Ascending aorta (tissue), 2 donors: Measurements from ENCODE around the gene PRR20G. TPM values are rescaled to one million over a fixed set of nuclear protein-coding genes. Genes with fewer than 3 reads are reported as not detected.

Experiments used
- DNase-seq, 2 donors: peaks; one replicate each; pipeline ENCODE4 v3.0.0-alpha.2; 2019; ENCODE audit warnings: low spot score in 2 of 2
- H3K27ac ChIP-seq, 2 donors: fragments of 200-600 bp; sonication (generic); one replicate each; pipeline ENCODE4 v1.5.1; 2016 to 2017; ENCODE audit warnings: mild to moderate bottlenecking in 1 of 2
- H3K27me3 ChIP-seq: fragments of 200-600 bp; sonication (generic); one replicate; pipeline ENCODE4 v1.5.1; 2017
- H3K36me3 ChIP-seq, 2 donors: fragments of 200-600 bp; sonication (generic); one replicate each; pipeline ENCODE4 v1.5.1; 2016
- H3K4me1 ChIP-seq, 2 donors: fragments of 200-600 bp; sonication (generic); one replicate each; pipeline ENCODE4 v1.5.1; 2016 to 2017; ENCODE audit warnings: mild to moderate bottlenecking in 1 of 2
- H3K4me3 ChIP-seq, 2 donors: fragments of 200-600 bp; sonication (generic); one replicate each; pipeline ENCODE4 v1.5.1; 2016 to 2017; ENCODE audit warnings: mild to moderate bottlenecking in 1 of 2
- H3K9me3 ChIP-seq, 2 donors: fragments of 200-600 bp; sonication (generic); one replicate each; pipeline ENCODE4 v1.5.1; 2016
- intact Hi-C: fragments of 100-400 bp; cut with DNase I; formaldehyde crosslinking; loops from one replicate; pipeline ENCODE4 v1.15.1; 2023
- total RNA-seq: library from RNA; depleted of rRNA; stranded (reverse); fragments of >200 nt; gene quantifications from one replicate; pipeline ENCODE4 v1.1.0, GENCODE V29; 2016
- TF ChIP-seq, protein P1 (sequence below), 3 experiments: fragments of 200-600 bp in 2 of 3; fragments of 450-650 bp in 1 of 3; sonication (generic) in 2 of 3; IDR thresholded peaks; one replicate each; pipeline ENCODE4 v1.5.1; 2016 to 2019; ENCODE audit warnings: antibody characterized with exemption in 3 of 3, mild to moderate bottlenecking in 1 of 3, moderate library complexity in 1 of 3

Gene PRR20G
- total RNA-seq, 1 donor from 2014 or later, result not detected

- H3K9me3 ChIP-seq, result no peaks in the 10 kb centered on the region
- no peaks in the 10 kb centered on the region for H3K36me3 ChIP-seq
- H3K27me3 ChIP-seq, result no peaks in the 10 kb centered on the region
- H3K27ac ChIP-seq, result no peak overlapping the region
- no peak overlapping the region for H3K4me3 ChIP-seq
- DNase-seq, result no peak
- TF ChIP-seq, protein P1, sequence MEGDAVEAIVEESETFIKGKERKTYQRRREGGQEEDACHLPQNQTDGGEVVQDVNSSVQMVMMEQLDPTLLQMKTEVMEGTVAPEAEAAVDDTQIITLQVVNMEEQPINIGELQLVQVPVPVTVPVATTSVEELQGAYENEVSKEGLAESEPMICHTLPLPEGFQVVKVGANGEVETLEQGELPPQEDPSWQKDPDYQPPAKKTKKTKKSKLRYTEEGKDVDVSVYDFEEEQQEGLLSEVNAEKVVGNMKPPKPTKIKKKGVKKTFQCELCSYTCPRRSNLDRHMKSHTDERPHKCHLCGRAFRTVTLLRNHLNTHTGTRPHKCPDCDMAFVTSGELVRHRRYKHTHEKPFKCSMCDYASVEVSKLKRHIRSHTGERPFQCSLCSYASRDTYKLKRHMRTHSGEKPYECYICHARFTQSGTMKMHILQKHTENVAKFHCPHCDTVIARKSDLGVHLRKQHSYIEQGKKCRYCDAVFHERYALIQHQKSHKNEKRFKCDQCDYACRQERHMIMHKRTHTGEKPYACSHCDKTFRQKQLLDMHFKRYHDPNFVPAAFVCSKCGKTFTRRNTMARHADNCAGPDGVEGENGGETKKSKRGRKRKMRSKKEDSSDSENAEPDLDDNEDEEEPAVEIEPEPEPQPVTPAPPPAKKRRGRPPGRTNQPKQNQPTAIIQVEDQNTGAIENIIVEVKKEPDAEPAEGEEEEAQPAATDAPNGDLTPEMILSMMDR (IDR thresholded peaks at IDR 0.05), result no peak
- intact Hi-C loops, result no loop called here
- no peaks in the 10 kb centered on the region for H3K4me1 ChIP-seq
Observed at GRCh38 chr3:127276995-127277394, 10.9 kb downstream of the PRR20G start.

GRCh38 chr3:127276396-127276795, 11.4 kb downstream of the PRR20G start:
- no peaks in the 10 kb centered on the region for H3K9me3 ChIP-seq
- no peak for DNase-seq
- H3K4me3 ChIP-seq, result no peak overlapping the region
- no peaks in the 10 kb centered on the region for H3K36me3 ChIP-seq
- TF ChIP-seq, protein P1 (IDR thresholded peaks at IDR 0.05), result no peak
- intact Hi-C loops, result no loop called here
- no peaks in the 10 kb centered on the region for H3K4me1 ChIP-seq
- no peak overlapping the region for H3K27ac ChIP-seq
- no peaks in the 10 kb centered on the region for H3K27me3 ChIP-seq

DNA sequence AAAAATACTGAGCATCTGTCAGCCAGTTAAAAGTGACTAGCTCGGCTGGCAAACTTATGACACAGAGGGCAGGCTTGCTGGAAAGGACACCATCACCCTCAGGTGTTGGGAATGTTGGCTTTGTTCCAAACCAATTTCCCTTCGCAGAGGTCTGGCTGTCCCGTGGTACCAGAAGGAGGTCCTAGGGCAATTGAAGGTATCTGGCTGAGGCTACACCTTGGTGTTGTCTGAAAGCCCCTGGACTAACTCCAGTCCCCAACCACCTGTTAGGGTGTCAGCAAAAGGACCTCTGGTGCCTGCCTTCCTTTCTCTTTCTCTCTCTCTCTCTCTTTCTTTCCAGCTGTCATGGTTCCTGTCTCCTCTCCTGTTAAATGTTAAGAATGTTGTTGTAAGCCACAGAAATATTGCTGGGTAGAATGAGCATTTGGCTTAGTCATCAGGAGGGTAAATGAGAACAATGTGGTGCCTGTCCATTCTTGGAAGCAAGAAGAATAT, 12.5 kb downstream of the PRR20G start:
- DNase-seq, result no peak
- Histone ChIP-seq H3K9me3 (no peaks in the 10 kb centered on the region), H3K27ac (no peak overlapping the region), H3K4me1 (no peaks in the 10 kb centered on the region), H3K27me3 (no peaks in the 10 kb centered on the region), H3K36me3 (no peaks in the 10 kb centered on the region), H3K4me3 (no peak overlapping the region)
- TF ChIP-seq, protein P1 (IDR thresholded peaks at IDR 0.05), result no peak
- intact Hi-C loops, result no loop called here

DNA sequence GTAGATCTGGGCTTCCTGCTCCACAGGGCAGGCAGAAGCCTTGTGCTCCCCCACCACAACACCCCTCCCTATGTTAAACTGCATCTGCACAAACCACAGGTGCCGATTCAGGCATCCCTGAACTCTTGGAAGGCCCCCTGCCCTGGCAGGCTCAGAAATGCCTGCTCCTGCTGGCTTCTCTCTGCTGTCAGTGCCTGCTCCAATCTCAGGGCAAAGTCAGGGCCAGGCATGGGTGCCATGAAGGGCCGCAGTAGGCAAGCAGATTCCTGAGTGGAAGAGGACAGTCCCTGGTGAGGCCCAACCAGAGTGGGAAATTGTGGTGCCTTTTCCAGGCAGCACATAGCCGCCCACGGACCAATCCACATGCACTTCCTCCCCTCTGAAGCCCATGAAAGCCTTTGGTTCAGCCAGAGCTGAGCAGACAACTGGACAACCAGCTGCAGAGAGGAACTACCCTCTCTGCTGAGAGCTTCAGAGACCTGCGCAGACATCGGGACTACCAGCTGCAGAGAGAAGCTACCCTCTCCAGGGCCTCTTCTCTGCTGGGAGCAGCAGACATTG, 13.6 kb downstream of the PRR20G start:
- H3K27me3 ChIP-seq, result no peaks in the 10 kb centered on the region
- no peak overlapping the region for H3K4me3 ChIP-seq
- TF ChIP-seq, protein P1 (IDR thresholded peaks at IDR 0.05), result no peak
- H3K9me3 ChIP-seq, result no peaks in the 10 kb centered on the region
- no peaks in the 10 kb centered on the region for H3K36me3 ChIP-seq
- H3K4me1 ChIP-seq, result no peaks in the 10 kb centered on the region
- H3K27ac ChIP-seq, result no peak overlapping the region
- no peak for DNase-seq
- intact Hi-C loops, result no loop called here

DNA sequence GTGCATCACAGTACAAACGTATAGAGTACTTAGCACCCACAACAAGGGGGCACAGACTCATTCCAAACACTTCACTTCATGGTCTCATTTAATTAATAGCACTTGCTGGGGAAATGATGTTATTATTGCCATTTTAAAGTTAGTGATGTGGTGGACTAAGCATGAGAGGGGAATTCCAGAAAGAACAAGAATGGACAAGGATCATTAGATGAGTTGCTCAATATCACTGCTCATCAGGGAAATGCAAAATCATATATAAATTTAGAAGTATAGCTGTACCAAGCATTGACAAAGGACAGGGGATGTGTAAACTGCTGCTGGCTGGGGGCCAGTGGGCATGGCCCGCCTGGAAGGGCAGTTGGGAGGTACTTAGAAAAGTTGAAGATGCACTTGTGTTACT, 14.6 kb downstream of the PRR20G start:
- TF ChIP-seq, protein P1 (IDR thresholded peaks at IDR 0.05), result no peak
- Histone ChIP-seq H3K27me3 (no peaks in the 10 kb centered on the region), H3K4me3 (no peak overlapping the region), H3K4me1 (no peaks in the 10 kb centered on the region), H3K9me3 (no peaks in the 10 kb centered on the region), H3K27ac (no peak overlapping the region), H3K36me3 (no peaks in the 10 kb centered on the region)
- DNase-seq, result no peak
- intact Hi-C loops, result no loop called here

GRCh38 chr3:127266186-127266585, 21.7 kb downstream of the PRR20G start:
- no peaks in the 10 kb centered on the region for H3K27me3 ChIP-seq
- no peak for DNase-seq
- no peaks in the 10 kb centered on the region for H3K4me1 ChIP-seq
- no peaks in the 10 kb centered on the region for H3K36me3 ChIP-seq
- no peak overlapping the region for H3K4me3 ChIP-seq
- TF ChIP-seq, protein P1 (IDR thresholded peaks at IDR 0.05), result no peak
- no peak overlapping the region for H3K27ac ChIP-seq
- intact Hi-C loops, result no loop called here
- no peaks in the 10 kb centered on the region for H3K9me3 ChIP-seq
